ENCODE data around the gene OR6C2. TPM values are rescaled to one million over a fixed set of nuclear protein-coding genes. Genes with fewer than 3 reads are reported as not detected.
"Not testable (repeated sequence)": the region's sequence is repeated elsewhere in the genome, so short reads cannot be mapped to it uniquely, and the experiment has no call there.

OR6C2 gene
- total RNA-seq, 8 experiments from 2014 or later = 0.20 to 0.38 TPM; not detected in 6

GRCh38 chr12:55428331-55429243 lies 15.3 kb upstream of the OR6C2 start:
- no peaks in the 10 kb centered on the region for H3K4me1 ChIP-seq (replicated peaks in 1 of 2)
- WGBS, 10 experiments = 13 to 100% (median 79%) methylated on average over 1 of the region's 1 CpG; no CpG with 5 or more reads in 5 of the 10 experiments
- in situ Hi-C loops (cut with MboI; ENCODE audit: low pct_unique_long_range_greater_than_20kb in 2 of 9, low sequenced_read_pairs in 9 of 9, unreplicated experiment in 9 of 9) = no loop called here
- no peak for ATAC-seq (replicated peaks in 6 of 8)
- H3K4me3 ChIP-seq = no peak overlapping the region
- no peak overlapping the region for H3K27ac ChIP-seq

GRCh38 chr12:55441233-55441632 lies 2.6 kb upstream of the OR6C2 start:
- in situ Hi-C loops (cut with MboI; ENCODE audit: low pct_unique_long_range_greater_than_20kb in 2 of 9, low sequenced_read_pairs in 9 of 9, unreplicated experiment in 9 of 9); H3K4me3 ChIP-seq; ATAC-seq (replicated peaks in 6 of 8); H3K27ac ChIP-seq; H3K4me1 ChIP-seq (replicated peaks in 1 of 2): not testable (repeated sequence)
- 29 to 93% (median 80%) methylated on average over 1 to 4 of the region's 5 CpGs; no CpG with 5 or more reads in 5 of the 10 experiments for WGBS, 10 experiments

- Histone ChIP-seq H3K27ac (no peak overlapping the region), H3K4me1 (replicated peaks in 1 of 2) (no peaks in the 10 kb centered on the region), H3K4me3 (no peak overlapping the region)
- in situ Hi-C loops (cut with MboI; ENCODE audit: low pct_unique_long_range_greater_than_20kb in 2 of 9, low sequenced_read_pairs in 9 of 9, unreplicated experiment in 9 of 9) = no loop called here
- WGBS, 10 experiments = 57 to 100% (median 96%) methylated on average over 1 of the region's 1 CpG; no CpG with 5 or more reads in 4 of the 10 experiments
- ATAC-seq (replicated peaks in 6 of 8) = peak in 5 of 8 experiments; percentile 49 to 78 (median 65)
Observed at GRCh38 chr12:55445357-55445756, 1.5 kb downstream of the OR6C2 start.

- Histone ChIP-seq H3K4me1 (replicated peaks in 1 of 2) (no peaks in the 10 kb centered on the region), H3K27ac (no peak overlapping the region), H3K4me3 (no peak overlapping the region)
- WGBS, 10 experiments = 0 to 100% (median 93%) methylated on average over 1 to 5 of the region's 5 CpGs; no CpG with 5 or more reads in 3 of the 10 experiments
- peak in 5 of 8 experiments; percentile 36 to 83 (median 69) for ATAC-seq (replicated peaks in 6 of 8)
- in situ Hi-C loops (cut with MboI; ENCODE audit: low pct_unique_long_range_greater_than_20kb in 2 of 9, low sequenced_read_pairs in 9 of 9, unreplicated experiment in 9 of 9) = no loop called here
Observed at GRCh38 chr12:55446326-55446725, 2.5 kb downstream of the OR6C2 start.

GRCh38 chr12:55448825-55449224 lies 4.9 kb downstream of the OR6C2 start:
- in situ Hi-C loops (cut with MboI; ENCODE audit: low pct_unique_long_range_greater_than_20kb in 2 of 9, low sequenced_read_pairs in 9 of 9, unreplicated experiment in 9 of 9) = no loop called here
- no peak overlapping the region for H3K4me3 ChIP-seq
- H3K4me1 ChIP-seq (replicated peaks in 1 of 2) = no peaks in the 10 kb centered on the region
- H3K27ac ChIP-seq = no peak overlapping the region
- peak in 2 of 8 experiments; percentile 89 to 90 for ATAC-seq (replicated peaks in 6 of 8)

- H3K4me3 ChIP-seq; H3K4me1 ChIP-seq (replicated peaks in 1 of 2); ATAC-seq (replicated peaks in 6 of 8); in situ Hi-C loops (cut with MboI; ENCODE audit: low pct_unique_long_range_greater_than_20kb in 2 of 9, low sequenced_read_pairs in 9 of 9, unreplicated experiment in 9 of 9); H3K27ac ChIP-seq: not testable (repeated sequence)
- WGBS, 10 experiments = 80% methylated on average over 1 of the region's 1 CpG; no CpG with 5 or more reads in 9 of the 10 experiments
Observed at GRCh38 chr12:55464926-55465325, 21.1 kb downstream of the OR6C2 start.

- 0 to 100% (median 43%) methylated on average over 1 to 2 of the region's 2 CpGs; no CpG with 5 or more reads in 2 of the 10 experiments for WGBS, 10 experiments
- no peak for ATAC-seq (replicated peaks in 6 of 8)
- Histone ChIP-seq H3K27ac (no peak overlapping the region), H3K4me3 (no peak overlapping the region), H3K4me1 (replicated peaks in 1 of 2) (no peaks in the 10 kb centered on the region)
- in situ Hi-C loops (cut with MboI; ENCODE audit: low pct_unique_long_range_greater_than_20kb in 2 of 9, low sequenced_read_pairs in 9 of 9, unreplicated experiment in 9 of 9) = no loop called here
Observed at GRCh38 chr12:55467836-55468235, 24.0 kb downstream of the OR6C2 start.

GRCh38 chr12:55469291-55469690 lies 25.4 kb downstream of the OR6C2 start:
- H3K4me3 ChIP-seq = no peak overlapping the region
- in situ Hi-C loops (cut with MboI; ENCODE audit: low pct_unique_long_range_greater_than_20kb in 2 of 9, low sequenced_read_pairs in 9 of 9, unreplicated experiment in 9 of 9) = no loop called here
- no peak overlapping the region for H3K27ac ChIP-seq
- WGBS, 10 experiments = 0 to 100% (median 68%) methylated on average over 1 to 2 of the region's 2 CpGs
- H3K4me1 ChIP-seq (replicated peaks in 1 of 2) = no peaks in the 10 kb centered on the region
- ATAC-seq (replicated peaks in 6 of 8) = no peak

GRCh38 chr12:55470088-55470829 lies 26.4 kb downstream of the OR6C2 start, which contains the start of gene OR6C70:
Gene OR6C70, minus strand, starts transcription at chr12:55470138. Its CDS starts 0 bp downstream, at chr12:55470138.
- in situ Hi-C loops (cut with MboI; ENCODE audit: low pct_unique_long_range_greater_than_20kb in 2 of 9, low sequenced_read_pairs in 9 of 9, unreplicated experiment in 9 of 9) = no loop called here
- H3K4me1 ChIP-seq (replicated peaks in 1 of 2) = no peaks in the 10 kb centered on the region
- H3K27ac ChIP-seq = no peak within 1 kb of the TSS
- peak in 1 of 8 experiments; percentile 92 for ATAC-seq (replicated peaks in 6 of 8)
- no peak within 1 kb of the TSS for H3K4me3 ChIP-seq
- 0 to 100% (median 54%) methylated on average over 1 to 3 of the region's 3 CpGs; no CpG with 5 or more reads in 2 of the 10 experiments for WGBS, 10 experiments

GRCh38 chr12:55472264-55472663 lies 28.4 kb downstream of the OR6C2 start:
- no peak overlapping the region for H3K27ac ChIP-seq
- H3K4me1 ChIP-seq (replicated peaks in 1 of 2) = no peaks in the 10 kb centered on the region
- no peak overlapping the region for H3K4me3 ChIP-seq
- 10 to 100% (median 82%) methylated on average over 1 of the region's 1 CpG for WGBS, 10 experiments
- no peak for ATAC-seq (replicated peaks in 6 of 8)
- in situ Hi-C loops (cut with MboI; ENCODE audit: low pct_unique_long_range_greater_than_20kb in 2 of 9, low sequenced_read_pairs in 9 of 9, unreplicated experiment in 9 of 9) = no loop called here

GRCh38 chr12:55479136-55479535 lies 35.3 kb downstream of the OR6C2 start:
- H3K4me3 ChIP-seq; in situ Hi-C loops (cut with MboI; ENCODE audit: low pct_unique_long_range_greater_than_20kb in 2 of 9, low sequenced_read_pairs in 9 of 9, unreplicated experiment in 9 of 9); H3K4me1 ChIP-seq (replicated peaks in 1 of 2); ATAC-seq (replicated peaks in 6 of 8); H3K27ac ChIP-seq: not testable (repeated sequence)
- no CpG with 5 or more reads among the region's 29 CpGs for WGBS, 10 experiments

GRCh38 chr12:55484284-55484683 lies 40.4 kb downstream of the OR6C2 start:
- H3K4me3 ChIP-seq; in situ Hi-C loops (cut with MboI; ENCODE audit: low pct_unique_long_range_greater_than_20kb in 2 of 9, low sequenced_read_pairs in 9 of 9, unreplicated experiment in 9 of 9); H3K27ac ChIP-seq; ATAC-seq (replicated peaks in 6 of 8); H3K4me1 ChIP-seq (replicated peaks in 1 of 2): not testable (repeated sequence)
- no CpG with 5 or more reads among the region's 13 CpGs for WGBS, 10 experiments

GRCh38 chr12:55492078-55492477 lies 48.2 kb downstream of the OR6C2 start, which contains the start of gene OR6C68:
Gene OR6C68, plus strand, starts transcription at chr12:55492378. Its CDS starts 0 bp downstream, at chr12:55492378.
- Histone ChIP-seq H3K4me1 (replicated peaks in 1 of 2) (no peaks in the 10 kb centered on the region), H3K27ac (no peak within 1 kb of the TSS), H3K4me3 (no peak within 1 kb of the TSS)
- in situ Hi-C loops (cut with MboI; ENCODE audit: low pct_unique_long_range_greater_than_20kb in 2 of 9, low sequenced_read_pairs in 9 of 9, unreplicated experiment in 9 of 9) = no loop called here
- 0 to 91% (median 70%) methylated on average over 1 to 2 of the region's 2 CpGs for WGBS, 10 experiments
- ATAC-seq (replicated peaks in 6 of 8) = no peak
